GM21717 (cell line): ENCODE measurements around the gene CS.

Experiments
- ATAC-seq: cut with Tn5 transposase; IDR thresholded peaks from one replicate; pipeline ENCODE4 v1.9.1; 2021; ENCODE audit warnings: mild to moderate bottlenecking, moderate library complexity; ENCODE audit not compliant: unreplicated experiment

Gene CS

DNA sequence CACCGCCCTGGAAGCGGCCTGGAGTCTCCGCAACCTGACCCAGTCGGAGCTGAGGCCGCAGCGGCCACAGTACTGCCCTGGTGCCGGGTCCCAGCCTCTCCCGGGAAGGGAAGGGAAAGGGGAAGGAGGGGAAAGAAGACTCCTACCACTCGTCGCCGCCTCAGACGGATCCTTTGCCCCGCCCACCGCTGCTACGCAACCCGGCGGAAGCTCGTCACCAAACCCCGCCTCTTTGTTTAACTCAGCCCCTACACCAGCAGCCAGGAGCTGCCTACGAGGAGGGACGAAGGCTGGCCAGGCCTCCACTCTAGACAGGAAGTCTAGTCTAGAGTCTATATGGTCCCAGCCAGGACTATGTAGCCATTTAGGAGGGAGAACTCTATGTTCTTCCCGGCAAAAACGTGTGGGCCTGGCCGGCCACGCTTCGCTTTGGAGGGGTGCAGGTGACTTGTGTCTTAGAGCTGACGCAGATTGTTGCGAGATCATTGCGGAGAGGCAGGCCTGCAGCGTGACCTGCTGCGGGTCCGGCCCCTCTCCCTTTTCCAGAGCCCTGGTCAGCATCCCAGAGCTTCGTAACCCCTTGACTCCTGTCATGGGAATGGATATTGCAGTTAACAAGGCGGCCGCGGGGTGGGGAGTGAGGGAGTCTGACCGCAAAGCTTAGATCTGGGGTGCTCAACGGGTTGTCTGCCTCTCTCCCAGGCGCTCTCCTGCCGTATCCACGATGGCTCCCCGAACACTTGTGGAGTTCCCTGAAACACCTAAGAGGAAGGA, 78.2 kb downstream of the CS start, which contains the start of gene RNF41:
Gene RNF41, minus strand, starts transcription at position 166 of the 774 bp plus-strand sequence. CDS start 7,875 bp downstream, outside the sequence.
- ATAC-seq: peak; percentile 78
